ENCODE data around the gene SLC26A5.

Gene SLC26A5

DNA sequence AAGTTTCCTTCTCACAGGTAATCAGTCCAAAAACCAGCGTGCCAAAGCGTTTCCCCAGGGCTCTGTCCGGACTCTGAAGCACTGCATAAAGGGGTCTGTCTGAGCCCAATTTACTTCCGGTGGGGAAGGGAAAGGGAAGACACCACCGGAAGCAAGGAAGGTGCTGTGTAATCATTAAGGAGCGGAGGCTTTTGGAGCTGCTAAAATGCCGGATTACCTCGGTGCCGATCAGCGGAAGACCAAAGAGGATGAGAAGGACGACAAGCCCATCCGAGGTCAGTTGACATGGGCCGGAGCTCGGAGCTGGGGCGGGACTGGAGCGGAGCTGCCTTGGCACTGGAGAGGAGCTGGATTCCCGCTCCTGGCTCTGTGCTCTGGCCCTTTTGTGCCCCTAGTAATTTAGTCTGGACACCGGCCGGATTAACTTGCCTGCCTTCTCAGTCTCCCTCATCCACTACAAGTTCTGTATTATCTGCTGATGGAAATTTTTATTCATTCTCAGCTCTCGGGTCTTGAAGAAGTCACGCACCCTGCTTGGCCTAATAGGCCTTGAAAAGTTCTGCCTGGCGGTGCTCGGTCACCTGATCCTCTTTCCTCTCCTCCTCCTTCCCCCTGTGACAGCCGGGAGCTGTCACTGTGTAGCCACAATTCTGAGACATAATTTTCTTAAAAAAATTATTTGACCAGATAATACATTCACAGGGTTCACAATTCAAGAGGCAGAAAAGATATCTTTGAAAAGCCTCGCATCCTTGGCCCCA lies 98.3 kb downstream of the SLC26A5 start, which contains the start of gene PSMC2:
Gene PSMC2 (plus strand): TSS at position 137 of the 761 bp plus-strand sequence. CDS start 69 bp downstream, at position 206.
- peak; percentile 80 to 85 for DNase-seq

DNA sequence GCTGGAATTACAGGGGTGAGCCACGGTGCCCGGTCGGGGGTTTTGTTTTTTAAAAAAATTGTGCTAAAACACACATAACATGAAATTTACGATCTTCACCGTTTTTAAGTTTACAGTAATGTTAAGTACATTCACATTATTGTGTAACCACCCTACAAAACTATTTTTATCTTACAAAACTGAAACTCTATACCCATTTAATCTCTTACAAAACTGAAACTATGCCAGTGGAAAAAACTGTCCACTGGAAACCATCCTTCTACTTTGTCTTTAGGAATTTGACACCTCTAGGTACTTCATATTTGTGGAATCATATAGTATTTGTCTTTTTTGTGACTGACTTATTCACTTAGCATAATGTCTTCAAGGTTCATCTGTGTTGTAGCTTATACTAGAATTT lies 99.6 kb downstream of the SLC26A5 start:
- DNase-seq: no peak

GRCh38 chr7:103344453-103345149 lies 101.4 kb downstream of the SLC26A5 start, which contains the start of gene DNAJC2:
Gene DNAJC2 (minus strand): TSS chr7:103344767. CDS start chr7:103344622, 145 bp downstream.
- peak; percentile 72 to 87 for DNase-seq

DNA sequence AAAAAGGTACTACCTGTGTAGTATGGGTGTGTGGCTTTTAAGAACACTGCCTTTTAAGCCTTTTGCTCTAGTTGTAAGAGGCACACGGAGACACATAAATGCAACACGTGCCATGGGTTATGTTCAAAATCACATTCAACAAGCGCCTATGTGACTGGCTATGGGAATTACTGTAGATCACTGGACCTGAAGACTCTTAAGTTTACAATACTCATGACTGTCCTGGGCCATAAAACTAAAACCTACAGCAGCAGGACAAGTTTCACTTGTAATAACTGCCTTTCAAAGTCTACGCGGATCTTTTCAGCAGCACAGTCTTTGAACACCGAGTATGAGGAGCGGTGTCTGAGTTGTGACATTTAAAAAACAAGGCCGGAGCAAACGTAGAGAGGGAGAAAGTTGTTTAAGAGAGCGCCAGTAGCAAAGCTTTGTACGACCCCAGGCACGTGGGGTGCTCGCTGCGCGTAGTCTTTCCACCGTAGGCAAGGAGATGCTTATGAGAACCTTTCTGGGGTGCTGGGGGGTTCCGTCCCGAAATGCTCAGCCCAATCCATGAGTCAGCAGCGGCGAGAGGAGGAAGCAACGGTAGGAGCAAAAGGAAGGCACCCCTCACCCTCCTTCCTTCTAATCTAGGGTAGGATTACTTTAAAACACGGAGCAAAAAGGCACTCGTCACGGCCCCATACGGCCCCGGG lies 102.1 kb downstream of the SLC26A5 start:
- no peak for DNase-seq

GRCh38 chr7:103343332-103343731 lies 102.7 kb downstream of the SLC26A5 start:
- DNase-seq: no peak

DNA sequence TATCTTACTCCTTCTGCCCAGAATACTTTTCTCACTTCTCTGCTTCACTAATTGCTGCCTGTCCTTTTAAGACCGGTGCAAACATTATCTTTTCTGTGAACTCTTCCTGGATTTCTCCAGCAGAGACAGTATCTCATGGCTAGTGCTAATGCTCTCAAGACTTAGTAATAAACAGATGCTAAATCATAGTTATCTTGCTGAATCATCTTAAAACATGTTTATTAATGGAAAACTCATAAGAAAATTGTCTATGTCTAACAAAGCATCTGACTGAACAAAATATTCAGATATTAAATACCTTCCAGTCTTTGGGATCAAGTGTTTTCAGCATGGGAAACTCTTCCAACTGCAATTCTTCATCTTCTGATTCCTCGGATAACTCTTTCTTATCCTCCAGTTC lies 104.5 kb downstream of the SLC26A5 start:
- DNase-seq: no peak

DNA sequence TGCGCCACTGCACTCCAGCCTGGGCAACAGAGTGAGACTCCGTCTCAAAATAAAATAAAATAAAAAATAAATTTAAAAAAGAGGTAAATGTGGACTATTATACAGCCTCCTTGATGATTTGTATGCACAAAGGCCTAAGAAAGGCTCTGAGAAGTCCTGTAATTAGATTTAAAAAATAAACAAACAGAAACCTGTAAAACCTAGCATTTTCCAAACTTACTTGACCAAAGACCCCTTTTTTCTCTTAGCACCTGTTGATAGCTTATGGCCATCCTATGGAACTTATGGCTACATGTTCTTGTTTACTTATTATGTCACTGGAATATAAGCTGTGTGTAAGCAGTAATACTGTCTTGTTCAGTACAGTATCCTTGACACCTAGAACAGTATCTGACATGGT lies 107.1 kb downstream of the SLC26A5 start:
- no peak for DNase-seq

DNA sequence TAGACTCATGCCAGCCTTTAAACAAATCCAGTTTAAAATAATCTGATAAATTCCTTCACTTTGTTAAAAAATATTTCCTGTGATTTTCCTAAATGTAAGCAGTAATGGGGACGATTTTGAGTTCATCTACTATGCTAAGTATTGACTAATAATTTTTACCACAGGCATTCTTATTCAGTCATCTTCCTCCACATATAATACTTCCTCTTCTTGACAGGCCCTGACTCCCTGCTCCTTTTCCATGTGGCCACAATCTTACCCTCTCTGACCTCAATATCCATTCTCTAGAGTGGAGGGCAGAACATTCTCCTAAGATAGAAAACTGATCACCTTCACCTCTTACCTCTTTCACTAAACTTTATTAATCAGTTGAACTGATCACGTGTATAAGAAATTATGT lies 109.2 kb downstream of the SLC26A5 start:
- DNase-seq: no peak

DNA sequence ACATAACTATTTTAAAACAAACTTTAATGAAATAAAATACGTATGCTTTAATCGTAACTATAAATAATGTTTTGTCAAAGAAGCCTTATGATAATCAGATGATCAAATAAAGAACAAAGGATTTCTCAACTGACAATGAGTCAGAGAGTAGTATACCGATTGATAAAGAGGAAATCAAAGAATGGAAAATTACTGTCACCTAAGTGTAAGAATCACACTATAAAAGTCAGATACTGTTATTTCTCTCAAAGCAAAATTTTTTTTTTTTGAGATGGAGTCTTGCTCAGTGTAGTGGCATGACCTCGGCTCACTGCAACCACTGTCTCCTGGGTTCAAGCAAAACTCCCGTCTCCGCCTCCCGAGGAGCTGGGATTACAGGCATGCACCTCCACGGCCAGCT lies 120.3 kb downstream of the SLC26A5 start:
- no peak for DNase-seq
